ENCODE data around the gene MAD2L2.

Gene MAD2L2

DNA sequence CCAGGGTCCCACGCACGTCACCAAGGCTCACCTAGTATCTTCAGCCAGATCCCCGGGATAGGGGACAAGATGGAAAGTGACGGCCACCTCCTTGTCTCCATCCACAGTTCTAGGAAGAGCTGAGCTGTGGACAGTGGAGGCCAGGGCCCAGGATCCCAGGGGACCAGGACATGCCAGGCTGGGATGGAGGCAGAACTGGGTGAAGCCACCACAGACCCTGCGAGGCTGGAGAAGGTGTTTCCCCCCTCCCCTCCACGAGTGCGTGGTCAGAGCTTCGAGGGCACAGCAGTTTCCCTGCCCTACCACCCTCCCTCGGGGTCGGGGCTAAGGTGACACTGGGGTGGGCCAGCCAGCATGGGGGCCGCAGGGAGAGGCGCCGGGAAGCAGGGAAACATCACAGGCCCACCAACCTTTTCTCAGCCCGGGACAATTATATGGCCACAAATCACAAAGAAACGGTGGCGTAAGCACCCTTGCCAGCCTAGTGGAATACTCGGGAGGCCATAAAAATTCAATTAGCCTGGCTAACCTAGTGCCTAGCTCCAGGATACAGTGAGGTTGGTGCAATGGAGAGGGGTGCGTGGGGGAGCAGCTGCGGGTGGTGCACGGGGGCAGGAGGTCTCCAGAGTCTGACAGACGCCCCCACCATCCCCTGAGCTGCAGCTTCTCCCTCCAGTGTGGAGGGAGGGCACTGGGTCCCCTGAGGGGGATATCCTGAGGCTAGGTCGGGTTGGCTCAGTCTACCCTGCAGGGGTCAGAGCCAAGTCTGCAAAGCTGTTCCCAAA lies 23.9 kb upstream of the MAD2L2 start:
- DNase-seq (ENCODE audit: low read depth), result no peak

DNA sequence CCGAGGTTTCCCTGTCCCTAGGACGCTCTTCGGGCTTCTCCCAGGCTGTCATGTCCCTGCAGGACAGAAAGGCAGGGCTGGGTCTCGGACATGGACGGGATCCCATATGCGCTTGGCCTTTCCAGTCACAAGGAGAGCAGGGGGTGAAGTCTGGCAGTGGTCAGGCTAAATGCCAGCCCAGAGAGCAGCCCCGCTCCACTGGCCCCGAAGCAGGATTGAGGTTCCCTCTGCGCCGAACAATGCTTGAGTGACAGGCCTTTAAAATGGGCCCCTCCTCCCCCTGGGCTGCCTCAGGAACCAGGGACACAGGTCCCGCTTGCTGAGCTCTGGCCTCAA lies 23.2 kb upstream of the MAD2L2 start:
- DNase-seq (ENCODE audit: low read depth), result no peak

DNA sequence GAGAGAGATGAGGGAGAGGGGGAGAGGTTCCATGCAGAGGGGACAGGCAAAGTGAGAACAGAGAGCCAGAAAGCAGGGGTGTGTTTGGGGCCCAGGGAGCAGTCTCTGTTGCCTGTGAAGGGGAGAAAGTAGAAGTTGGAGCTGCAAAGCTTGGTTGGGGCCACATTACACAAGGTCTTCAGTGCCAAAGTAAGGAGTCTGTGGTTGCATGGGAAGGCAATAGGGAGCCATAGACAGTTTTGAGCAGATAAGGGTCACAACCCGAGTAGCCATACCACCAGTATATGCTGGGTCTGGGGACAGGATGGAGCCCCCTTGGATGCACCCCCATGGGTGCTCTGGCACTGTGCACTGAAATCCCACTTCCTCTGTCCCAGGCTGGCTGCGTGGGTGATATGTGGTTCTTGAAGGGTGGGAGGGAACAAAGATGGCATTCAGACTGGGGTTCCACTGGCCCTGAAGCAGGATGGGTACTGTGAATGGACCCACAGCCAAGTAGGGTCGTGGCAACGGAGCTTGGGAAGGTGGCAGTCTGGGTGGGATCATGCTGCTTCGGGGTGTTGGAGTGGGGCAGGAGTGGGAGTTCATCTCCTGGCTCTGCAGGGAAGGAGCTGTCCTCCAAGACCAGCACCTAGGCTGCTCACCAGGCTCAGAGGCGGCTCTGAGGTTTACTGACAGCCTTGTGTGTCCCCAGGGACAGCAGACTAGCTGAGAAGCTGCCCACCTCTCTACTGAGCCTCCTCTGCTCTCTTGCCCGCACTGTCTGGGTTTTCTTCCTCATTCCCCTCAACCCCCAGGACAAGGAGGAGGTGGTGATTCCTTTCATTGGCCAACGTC lies 22.6 kb upstream of the MAD2L2 start:
- no peak for DNase-seq (ENCODE audit: low read depth)

DNA sequence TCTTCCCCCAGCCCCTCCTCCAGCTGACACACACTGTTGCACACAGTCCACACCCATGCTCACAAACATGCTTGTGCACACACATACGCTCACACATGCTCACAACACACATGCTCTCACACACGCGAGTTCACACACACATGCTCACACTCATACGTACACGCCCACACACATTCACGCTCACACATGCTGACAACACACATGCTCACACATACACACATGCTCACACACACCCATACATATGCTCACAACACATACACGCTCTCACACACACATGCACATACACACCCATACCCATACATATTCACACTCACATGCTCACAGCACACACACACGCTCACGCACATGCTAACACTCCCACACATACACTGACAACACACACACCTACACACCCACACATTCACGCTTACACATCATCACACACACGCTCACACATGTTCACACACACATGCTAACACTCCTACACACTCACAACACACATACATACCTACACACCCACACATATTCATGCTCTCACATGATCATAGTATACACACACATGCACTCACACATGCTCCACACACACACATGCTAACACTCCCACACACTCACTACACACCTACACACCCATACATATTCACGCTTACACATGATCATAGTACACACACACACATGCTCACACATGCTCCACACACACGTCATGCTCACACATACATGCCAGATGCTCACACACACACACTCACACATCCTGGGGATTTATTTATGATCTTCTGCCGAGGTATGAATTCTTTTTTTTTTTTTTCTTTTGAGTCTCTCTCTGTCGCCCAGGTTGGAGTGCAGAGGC lies 21.2 kb upstream of the MAD2L2 start:
- no peak for DNase-seq (ENCODE audit: low read depth)

DNA sequence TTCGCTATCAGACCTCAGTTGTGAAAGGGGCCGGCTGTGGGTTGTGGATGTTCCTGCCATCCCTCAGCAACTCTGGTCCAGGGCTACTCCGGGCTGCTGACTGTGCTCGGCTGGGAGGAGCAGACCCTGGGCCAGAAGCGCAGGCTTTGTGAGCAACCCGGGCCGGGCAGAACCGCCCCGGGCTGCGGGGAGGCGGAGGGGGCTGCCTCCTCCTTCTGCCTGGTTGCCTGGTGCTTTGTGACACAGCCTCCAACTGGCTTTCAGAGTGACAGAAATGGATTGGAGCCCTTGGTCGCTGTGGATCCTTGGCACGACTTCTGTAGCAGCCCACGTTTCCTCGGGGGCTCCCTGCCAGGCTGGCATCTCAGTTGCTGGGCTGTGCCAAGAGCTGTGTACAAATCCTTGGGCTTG lies 20.6 kb upstream of the MAD2L2 start:
- no peak for DNase-seq (ENCODE audit: low read depth)

DNA sequence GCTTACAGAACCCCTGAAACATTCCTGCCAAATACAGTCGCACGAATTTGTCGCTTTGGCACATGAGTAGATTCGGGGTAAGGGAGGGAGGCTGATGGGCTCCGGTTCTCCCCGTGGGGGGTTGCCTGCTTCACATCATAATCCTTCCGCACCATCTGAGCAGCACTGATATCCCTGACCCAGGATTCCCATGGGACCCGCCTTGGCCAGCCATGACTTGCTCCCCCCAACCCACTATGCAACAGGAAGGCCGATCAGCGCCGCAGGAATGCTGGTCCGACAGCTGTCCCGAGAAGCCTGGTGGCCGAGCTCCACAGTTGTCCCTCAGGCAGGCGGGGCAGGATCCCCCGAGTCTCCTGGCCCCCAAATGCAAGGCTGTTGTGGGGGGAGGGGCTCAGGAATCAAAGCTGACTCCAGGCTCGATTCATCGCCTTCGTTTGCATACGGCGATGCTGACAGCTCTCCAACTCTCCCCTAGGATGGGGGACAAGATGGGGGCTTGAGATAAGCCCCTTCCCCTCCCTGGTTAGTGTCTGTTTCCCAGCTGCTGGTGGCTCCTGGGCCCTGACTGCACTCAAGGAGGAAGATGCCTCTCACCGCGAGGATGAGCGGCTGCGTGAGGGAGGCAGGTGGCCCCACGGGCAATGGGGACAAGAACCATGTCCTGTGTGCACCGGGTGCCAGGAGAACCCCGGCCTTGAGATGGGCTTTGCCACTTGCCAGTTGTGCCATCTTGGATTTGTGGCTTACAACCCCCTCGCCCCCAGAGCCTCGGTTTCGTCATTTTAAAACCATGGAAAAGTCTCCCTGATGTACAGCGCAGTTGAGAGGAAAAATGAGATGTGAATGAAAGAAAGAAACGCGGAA lies 19.9 kb upstream of the MAD2L2 start:
- DNase-seq (ENCODE audit: low read depth), result no peak

DNA sequence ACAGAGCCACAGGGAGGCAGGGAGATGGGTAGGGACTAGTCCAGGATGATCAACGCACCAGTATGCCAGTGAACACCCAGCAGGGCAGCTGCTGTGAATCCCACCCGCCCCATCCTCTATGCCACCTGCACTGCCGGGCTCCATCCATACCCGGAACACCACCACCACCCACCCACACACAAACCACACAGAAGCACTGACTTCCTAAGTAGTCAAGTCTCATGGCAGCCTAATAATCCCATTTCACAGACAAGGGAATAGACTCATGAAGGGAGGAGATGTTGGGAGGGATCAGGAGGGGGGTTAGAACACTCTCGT lies 16.9 kb upstream of the MAD2L2 start:
- no peak for DNase-seq (ENCODE audit: low read depth)

DNA sequence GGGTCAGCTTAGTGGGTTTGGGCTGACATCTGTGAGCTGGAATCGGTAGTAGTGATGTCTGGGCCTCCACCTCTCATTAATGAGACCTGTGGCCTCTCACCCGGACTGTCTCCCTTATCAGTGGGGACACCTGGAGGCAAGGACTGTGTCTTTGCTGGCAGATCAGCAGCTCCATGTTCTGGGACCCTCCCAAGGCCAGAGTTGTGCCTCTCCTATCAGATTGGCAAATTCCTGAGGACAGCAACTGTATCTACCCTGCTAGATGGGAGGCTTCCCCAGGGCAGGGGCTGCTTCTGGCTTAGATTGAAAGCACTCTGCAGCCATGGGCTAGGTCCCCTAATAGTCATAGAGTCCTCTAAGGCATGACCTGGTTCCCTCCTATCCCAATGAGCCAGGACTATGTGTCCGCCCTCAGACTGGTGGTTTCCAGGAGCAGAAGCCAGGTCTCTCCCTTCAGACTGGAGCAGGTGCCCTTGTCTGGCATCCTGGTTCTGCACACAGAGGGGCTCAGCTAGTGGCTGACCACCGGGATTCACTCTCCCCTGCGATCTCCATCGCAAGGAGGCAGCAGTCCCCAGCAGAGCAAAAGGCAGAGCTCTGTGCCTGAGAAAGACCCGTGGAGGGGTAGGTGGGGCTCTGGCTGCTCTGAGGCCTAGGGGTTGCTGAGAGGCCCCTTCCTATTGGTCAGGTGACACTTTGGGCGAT lies 16.4 kb upstream of the MAD2L2 start:
- no peak for DNase-seq (ENCODE audit: low read depth)

DNA sequence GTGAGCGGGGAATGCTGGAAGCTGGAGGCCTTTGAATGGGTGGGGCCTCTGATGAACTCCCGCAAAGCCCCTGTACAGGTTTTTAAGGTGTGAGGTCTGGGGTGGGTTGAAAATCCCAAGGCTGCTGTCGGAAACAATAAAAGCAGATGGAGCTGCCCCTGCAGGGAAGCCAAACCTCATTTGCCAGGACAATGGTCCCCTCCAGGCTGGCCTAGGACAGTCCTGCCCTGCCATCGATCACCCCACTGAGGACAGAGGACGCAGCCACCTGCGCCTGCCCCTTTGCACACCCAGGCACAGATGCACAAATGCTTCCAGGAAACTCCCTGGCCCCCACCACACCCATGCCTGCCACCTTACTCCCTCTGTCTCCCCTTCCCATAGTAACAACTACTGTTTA lies 14.9 kb upstream of the MAD2L2 start:
- no peak for DNase-seq (ENCODE audit: low read depth)

DNA sequence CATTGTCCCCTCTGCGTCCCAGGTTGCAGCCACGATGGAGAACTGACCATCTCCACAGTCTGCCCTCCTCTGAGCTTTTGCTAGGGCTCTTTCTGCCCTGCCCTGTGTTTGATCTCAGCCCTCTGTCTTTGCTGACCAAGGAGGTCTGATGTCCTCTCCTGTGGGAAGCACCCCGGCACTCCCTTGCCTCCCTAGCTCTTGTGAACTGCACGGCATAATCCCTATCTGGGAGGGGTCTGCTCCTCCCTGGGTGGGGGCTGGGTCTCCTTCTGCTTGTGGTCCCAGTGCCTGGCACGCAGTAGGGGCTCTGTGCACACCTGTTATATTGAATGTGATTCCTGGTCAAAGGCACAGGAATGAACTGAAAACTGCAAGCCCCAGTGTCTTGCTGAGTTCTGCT lies 13.0 kb upstream of the MAD2L2 start:
- DNase-seq (ENCODE audit: low read depth), result no peak

DNA sequence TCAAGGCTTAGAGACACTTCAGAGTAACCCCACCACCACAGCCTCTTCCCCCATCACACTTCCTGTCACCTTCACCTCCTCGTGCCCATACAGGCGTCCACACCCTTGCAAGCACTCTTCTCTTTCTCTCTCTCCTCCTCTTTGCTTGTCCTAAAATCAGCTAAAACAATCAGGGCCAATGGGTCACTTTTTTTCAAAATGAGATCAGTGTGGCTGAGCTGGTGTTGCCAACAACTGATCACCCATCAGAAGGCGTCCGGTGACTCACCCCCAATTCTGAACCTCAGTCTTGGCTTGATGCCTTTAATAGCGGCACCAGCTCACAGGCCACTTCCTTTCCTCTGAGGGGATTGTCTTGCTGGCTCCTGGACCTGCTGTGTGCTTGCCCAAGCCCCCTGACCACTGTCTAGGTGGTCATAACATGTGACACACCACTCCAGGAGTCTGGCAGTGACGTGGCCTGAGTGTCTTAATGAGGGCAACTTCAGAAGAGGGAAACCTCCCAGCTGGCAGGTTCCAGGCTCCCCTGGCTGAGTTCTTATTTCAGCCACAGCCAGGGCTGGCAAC lies 12.2 kb upstream of the MAD2L2 start:
- DNase-seq (ENCODE audit: low read depth), result no peak

DNA sequence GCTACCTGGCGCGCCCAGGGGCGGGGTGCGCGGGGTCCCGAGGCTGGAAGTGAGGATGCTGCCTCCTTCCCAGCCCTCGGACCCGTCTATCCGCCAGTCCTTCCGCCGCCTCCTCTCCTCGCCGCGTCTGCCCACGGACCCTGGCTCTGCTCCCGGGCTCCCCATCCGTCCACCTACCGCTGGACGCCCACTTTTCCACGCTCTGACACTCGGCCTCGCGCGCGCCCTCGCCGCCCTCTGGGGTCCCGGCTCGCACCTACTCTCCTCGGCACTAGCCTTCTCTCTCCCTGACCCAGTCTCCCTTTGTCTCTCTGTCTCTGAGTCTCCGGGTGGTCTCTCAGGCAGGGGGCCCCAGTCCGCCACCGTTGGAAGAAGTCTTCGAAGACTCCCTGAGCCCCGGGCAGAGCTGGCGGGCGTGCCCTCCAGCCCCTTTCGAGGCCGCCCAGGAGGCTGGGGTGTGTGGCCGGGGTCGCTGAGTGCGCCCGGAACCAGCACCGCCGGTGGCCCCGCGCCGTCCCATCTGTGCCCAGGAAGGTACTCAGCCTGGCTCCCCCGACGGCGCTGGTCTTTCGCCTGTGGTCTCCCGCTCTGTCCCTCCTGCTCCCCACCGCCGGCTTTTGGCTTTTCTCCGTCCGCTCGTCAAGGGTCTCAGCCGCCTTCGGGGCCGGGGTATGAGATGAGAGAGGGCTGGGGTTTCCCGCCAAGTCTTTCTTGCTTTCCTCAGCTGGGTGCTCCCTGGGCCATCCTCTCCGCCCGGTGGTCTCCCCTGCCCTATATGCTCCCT lies 11.2 kb upstream of the MAD2L2 start:
- no peak for DNase-seq (ENCODE audit: low read depth)

DNA sequence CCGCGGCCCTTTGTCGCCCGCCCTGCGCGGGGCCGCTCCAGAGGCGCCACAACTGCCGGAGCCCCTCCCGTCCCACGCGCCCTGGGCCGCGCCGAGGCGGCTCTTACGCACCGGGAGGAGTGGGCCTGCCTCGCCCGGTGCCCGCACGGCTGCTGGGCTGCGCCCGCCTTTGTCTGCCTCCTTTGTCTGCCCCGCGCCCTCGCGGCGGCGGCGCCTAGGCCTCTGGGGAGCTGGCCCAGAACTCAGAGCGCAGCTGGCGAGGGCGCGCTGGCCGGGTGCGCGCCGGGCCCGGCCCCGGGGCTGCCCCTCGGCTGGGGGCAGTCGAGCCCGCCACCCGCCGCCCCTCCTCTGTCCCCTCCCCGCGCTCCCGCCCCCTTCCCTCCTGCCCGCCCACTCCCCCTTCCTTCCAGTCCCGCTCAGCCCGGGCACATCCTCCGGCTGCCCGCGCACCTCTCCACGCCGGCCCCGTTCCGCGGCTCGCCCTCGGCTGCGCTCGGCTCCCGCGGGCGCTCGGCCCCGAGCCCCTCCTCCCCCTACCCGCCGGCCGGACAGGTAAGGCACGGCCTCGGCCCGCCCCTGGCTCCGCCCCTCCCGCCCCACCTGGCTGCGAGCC lies 10.5 kb upstream of the MAD2L2 start, which contains the start of gene DRAXIN:
Gene DRAXIN, plus strand, starts transcription at position 409 of the 613 bp plus-strand sequence. CDS start 14,549 bp downstream, outside the sequence.
- no peak for DNase-seq (ENCODE audit: low read depth)

DNA sequence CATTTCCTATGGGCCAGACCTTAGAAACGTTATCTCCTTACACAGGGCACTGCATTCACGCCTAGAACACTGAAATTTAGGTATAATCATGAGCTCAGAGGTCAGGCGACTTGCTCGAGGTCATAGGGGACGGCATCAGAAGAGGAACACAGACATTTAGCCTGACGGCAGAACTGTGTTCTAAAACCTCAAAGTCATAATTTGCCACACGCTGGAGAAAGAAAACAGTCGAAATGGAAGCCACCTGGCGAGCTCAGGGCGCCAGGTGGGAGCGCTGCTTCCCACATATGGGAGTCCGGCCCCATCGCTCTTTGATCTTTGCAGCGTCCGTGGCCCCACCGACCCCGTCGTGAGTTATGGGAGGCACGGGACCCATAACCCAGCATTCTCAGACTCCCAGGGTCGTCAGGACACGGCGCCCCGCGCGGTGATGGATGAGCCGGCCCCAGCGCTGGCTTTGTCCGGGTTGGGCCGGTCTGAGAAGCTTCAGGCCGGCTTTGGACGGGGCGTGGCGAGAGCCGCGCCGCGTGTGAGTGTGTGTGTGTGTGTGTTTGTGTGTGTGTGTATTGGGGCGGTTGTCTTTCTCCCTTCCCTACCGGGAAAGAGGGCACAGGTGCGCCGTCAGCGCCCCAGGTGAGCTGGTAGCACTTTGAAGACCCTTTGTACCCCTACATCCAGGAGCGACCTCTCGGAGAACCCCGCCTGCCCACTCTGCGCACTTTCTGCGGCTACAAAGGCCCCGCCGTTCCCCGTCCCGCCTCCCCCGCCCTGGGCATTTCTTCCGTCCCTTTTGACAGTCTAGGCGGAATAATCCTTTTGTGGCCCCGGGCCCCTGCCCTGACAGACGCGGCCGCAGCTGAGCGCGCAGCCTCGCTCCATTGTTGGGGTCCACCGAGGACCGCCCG lies 9.7 kb upstream of the MAD2L2 start:
- DNase-seq (ENCODE audit: low read depth), result no peak

DNA sequence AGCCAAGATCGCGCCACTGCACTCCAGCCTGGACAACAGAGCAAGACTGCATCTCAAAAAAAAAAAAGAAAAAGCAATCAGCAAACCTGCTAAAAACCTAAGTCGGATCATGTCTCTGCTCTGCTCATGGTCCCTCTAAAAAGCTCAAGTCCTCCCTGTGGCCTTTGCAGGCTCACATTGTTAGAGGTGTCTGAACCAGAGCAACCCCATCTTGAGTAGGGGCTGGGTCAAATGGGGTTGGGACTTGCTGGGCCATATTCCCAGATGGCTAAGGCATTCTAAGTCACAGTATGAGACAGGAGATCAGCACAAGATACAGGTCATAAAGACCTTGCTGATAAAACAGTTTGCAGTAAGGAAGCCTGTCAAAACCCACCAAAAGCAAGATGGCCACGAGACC lies 7.6 kb upstream of the MAD2L2 start:
- no peak for DNase-seq (ENCODE audit: low read depth)

DNA sequence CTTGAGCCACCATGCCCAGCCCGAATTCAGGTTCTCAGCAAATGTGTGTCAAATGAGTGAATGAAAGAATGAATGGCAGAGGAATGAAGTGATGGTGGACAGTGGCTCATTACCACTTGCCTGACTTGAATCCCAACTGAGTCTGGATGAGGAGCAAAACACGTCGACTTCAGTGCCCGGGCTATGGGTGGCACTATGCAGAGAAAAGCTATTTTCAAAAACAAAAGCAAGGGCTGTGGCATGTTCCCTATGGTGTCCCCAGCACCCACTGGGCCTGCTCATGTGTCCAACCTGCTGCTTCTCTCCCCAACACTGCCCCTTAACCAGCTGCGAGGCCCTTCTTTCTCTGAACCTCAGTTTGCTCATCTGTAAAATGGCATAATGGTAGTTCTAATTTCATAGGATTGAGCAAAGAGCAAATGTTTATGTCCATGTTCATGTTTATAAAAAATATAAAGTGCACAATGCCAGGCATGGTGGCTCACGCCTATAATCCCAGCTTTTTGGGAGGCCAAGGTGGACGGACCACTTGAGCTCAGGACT lies 4.3 kb upstream of the MAD2L2 start:
- DNase-seq (ENCODE audit: low read depth), result no peak

DNA sequence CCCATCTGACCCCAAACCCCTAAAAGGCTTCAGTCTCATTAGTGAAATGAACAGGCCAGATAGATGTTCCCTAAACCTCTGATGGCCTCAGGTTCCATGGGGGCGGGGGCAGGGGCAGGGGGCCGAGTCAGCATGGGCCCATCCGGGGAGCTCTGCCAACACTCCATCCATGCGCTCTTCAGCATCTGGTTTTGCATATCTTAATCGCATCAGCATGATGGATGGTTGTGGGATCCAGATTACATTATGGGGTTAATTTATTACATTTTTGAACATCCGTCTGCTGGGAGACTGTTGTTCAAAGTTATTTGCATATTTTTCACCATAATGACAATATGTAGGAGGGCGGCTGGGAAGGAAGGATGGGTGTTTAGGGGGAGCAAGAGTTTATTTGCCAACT lies 3.1 kb upstream of the MAD2L2 start:
- DNase-seq (ENCODE audit: low read depth), result no peak

DNA sequence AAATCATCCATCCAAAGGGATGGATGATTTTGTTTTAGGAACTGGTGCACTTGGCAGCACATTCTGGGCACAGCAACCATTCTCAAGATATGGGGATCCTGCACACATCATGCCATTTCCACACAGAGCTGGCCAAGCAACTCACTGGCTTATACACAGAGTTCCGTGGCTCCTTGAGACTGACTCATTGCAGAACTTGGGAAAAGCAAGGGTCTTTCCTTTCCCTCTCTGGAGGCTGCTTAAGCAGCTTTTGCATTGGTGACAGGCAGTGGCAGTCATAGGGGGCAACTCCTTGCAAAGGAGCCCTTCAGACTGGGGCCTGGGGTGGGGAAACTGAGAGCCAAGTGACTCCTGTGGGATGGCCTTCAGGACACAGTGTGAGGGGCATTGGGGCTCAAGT lies 1.9 kb upstream of the MAD2L2 start:
- no peak for DNase-seq (ENCODE audit: low read depth)
